Omental fat pad (tissue), 4 donors: ENCODE measurements around the gene CIRBP. TPM values are rescaled to one million over a fixed set of nuclear protein-coding genes. Genes with fewer than 3 reads are reported as not detected.
"Not testable (repeated sequence)": the region's sequence is repeated elsewhere in the genome, so short reads cannot be mapped to it uniquely, and the experiment has no call there.

Experiments
- ATAC-seq: fragments of 150-250 bp; one replicate; pipeline ENCODE4 v1.9.1; 2016; ENCODE audit warnings: mild to moderate bottlenecking, moderate library complexity; ENCODE audit not compliant: low FRiP score
- DNase-seq: peaks from one replicate; pipeline ENCODE4 v3.0.0-alpha.2; 2019; ENCODE audit warnings: low spot score
- CTCF ChIP-seq, 3 donors: fragments of 450-650 bp; IDR thresholded peaks; one replicate each; pipeline ENCODE4 v1.5.1; 2016 to 2017; ENCODE audit warnings: antibody characterized with exemption in 3 of 3, mild to moderate bottlenecking in 3 of 3, moderate library complexity in 2 of 3
- total RNA-seq, 4 donors: library from RNA; depleted of rRNA; stranded (reverse); fragments of >200 nt; gene quantifications; one replicate each; pipeline ENCODE4 v1.1.0, GENCODE V29; 2016

Gene CIRBP
- total RNA-seq, 4 donors from 2014 or later = 292 to 484 (median 372) TPM

- ATAC-seq (no peak), DNase-seq (no peak)
- no peak for TF ChIP-seq CTCF (IDR thresholded peaks at IDR 0.05)
These were observed 47.3 kb downstream of the CIRBP start for GRCh38 chr19:1316466-1316865.

GRCh38 chr19:1317274-1318003 lies 48.3 kb downstream of the CIRBP start:
- TF ChIP-seq CTCF (IDR thresholded peaks at IDR 0.05) = no peak
- DNase-seq (no peak), ATAC-seq (no peak)

- TF ChIP-seq CTCF (IDR thresholded peaks at IDR 0.05) = no peak
- ATAC-seq (no peak), DNase-seq (no peak)
These were observed 49.7 kb downstream of the CIRBP start for GRCh38 chr19:1318678-1319471.

GRCh38 chr19:1320282-1320650 lies 51.1 kb downstream of the CIRBP start:
- DNase-seq, ATAC-seq: not testable (repeated sequence)

- no peak for DNase-seq
- TF ChIP-seq CTCF (IDR thresholded peaks at IDR 0.05) = no peak
- ATAC-seq = no peak
These were observed 52.4 kb downstream of the CIRBP start for GRCh38 chr19:1321539-1321938.

- DNase-seq (no peak), ATAC-seq (no peak)
- TF ChIP-seq CTCF (IDR thresholded peaks at IDR 0.05) = no peak
These were observed 53.3 kb downstream of the CIRBP start for GRCh38 chr19:1322198-1322981.

GRCh38 chr19:1324249-1324805 lies 55.2 kb downstream of the CIRBP start:
- no peak for ATAC-seq
- DNase-seq = no peak
- TF ChIP-seq CTCF (IDR thresholded peaks at IDR 0.05) = no peak
